Neural crest cell (in vitro differentiated cells): ENCODE measurements around the gene TNNT1. TPM values are rescaled to one million over a fixed set of nuclear protein-coding genes. Genes with fewer than 3 reads are reported as not detected.
"Not testable (repeated sequence)": the region's sequence is repeated elsewhere in the genome, so short reads cannot be mapped to it uniquely, and the experiment has no call there.

Source experiments
- DNase-seq: peaks from one replicate; pipeline ENCODE4 v3.0.0; 2021; ENCODE audit warnings: low read depth, mixed read lengths, low spot score
- H3K27ac Mint-ChIP-seq: one replicate; pipeline ENCODE4 v1.8.0; 2021; ENCODE audit warnings: mild to moderate bottlenecking, mixed read lengths; ENCODE audit not compliant: unreplicated experiment
- H3K27me3 Mint-ChIP-seq: 2 replicates; pipeline ENCODE4 v1.8.0; 2021; ENCODE audit warnings: low read depth, mild to moderate bottlenecking, mixed read lengths
- H3K36me3 Mint-ChIP-seq: 2 replicates; pipeline ENCODE4 v1.8.0; 2021; ENCODE audit warnings: low read depth, mild to moderate bottlenecking, mixed read lengths
- H3K4me1 Mint-ChIP-seq: 2 replicates; pipeline ENCODE4 v1.8.0; 2021; ENCODE audit warnings: mixed read lengths
- H3K4me3 Mint-ChIP-seq: one replicate; pipeline ENCODE4 v1.8.0; 2021; ENCODE audit warnings: mild to moderate bottlenecking, mixed read lengths
- H3K9me3 Mint-ChIP-seq: 2 replicates; pipeline ENCODE4 v1.8.0; 2021; ENCODE audit warnings: mixed read lengths
- CTCF ChIP-seq: fragments of 200-600 bp; sonication (generic); conservative IDR thresholded peaks from 2 replicates; pipeline ENCODE4 v1.5.0; 2021; ENCODE audit warnings: antibody characterized with exemption, mild to moderate bottlenecking
- total RNA-seq: library from RNA; stranded (reverse); gene quantifications from 2 replicates; pipeline ENCODE4 v1.2.1, GENCODE V29; 2021

Gene TNNT1
- total RNA-seq, 1 donor from 2014 or later = not detected

GRCh38 chr19:55113570-55114039 is 35.4 kb downstream of the TNNT1 start:
- DNase-seq = peak; percentile 65
- Mint-ChIP-seq H3K27me3 (peaks cover 3% of the 10 kb centered on the region), H3K27ac (peak overlapping the region; percentile 94), H3K4me1 (peaks cover 40% of the 10 kb centered on the region), H3K9me3 (no peaks in the 10 kb centered on the region), H3K36me3 (peaks cover 3% of the 10 kb centered on the region), H3K4me3 (peak overlapping the region; percentile 89)
- no peak for TF ChIP-seq CTCF

GRCh38 chr19:55112777-55113569 is 36.0 kb downstream of the TNNT1 start:
- H3K27ac Mint-ChIP-seq = peak overlapping the region; percentile 94
- H3K4me1 Mint-ChIP-seq = peaks cover 36% of the 10 kb centered on the region
- H3K36me3 Mint-ChIP-seq = peaks cover 4% of the 10 kb centered on the region
- peaks cover 3% of the 10 kb centered on the region for H3K27me3 Mint-ChIP-seq
- H3K4me3 Mint-ChIP-seq = peak overlapping the region; percentile 89
- H3K9me3 Mint-ChIP-seq = no peaks in the 10 kb centered on the region
- no peak for TF ChIP-seq CTCF
- no peak for DNase-seq

GRCh38 chr19:55112246-55112776 is 36.7 kb downstream of the TNNT1 start:
- Mint-ChIP-seq H3K27me3 (no peaks in the 10 kb centered on the region), H3K9me3 (no peaks in the 10 kb centered on the region), H3K4me1 (peaks cover 31% of the 10 kb centered on the region), H3K4me3 (no peak overlapping the region), H3K36me3 (peaks cover 4% of the 10 kb centered on the region), H3K27ac (no peak overlapping the region)
- DNase-seq = no peak
- no peak for TF ChIP-seq CTCF

DNA sequence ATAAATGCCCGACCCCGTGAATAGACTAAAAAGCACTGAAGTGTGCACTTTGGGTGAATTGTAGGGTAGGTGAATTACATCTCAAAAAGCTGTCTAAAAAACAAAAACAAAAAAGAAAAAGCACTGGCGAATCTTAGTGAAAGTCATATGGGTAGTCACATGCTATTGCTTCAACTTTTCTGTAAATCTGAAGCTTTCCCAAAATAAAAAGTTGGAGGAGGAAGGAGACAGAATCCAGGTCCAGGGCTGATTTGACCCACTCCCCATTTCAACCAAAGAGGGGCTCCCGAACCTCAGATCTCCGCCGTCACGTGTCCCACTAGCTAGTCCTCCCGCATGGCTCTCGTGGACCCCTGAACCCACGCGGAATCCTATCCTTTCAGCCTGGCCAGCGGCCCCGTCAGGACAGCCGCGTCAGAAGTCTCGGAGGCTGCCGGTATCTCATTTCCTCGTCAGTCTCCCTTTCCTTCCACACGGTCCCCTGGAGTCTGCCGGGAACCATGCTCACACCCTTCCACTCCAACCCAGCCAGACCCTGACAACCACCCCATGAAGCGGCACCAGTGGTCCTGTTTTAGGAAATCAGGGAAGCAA is 37.7 kb downstream of the TNNT1 start:
- H3K27me3 Mint-ChIP-seq = no peaks in the 10 kb centered on the region
- H3K9me3 Mint-ChIP-seq = no peaks in the 10 kb centered on the region
- no peak for DNase-seq
- H3K36me3 Mint-ChIP-seq = peaks cover 4% of the 10 kb centered on the region
- no peak overlapping the region for H3K4me3 Mint-ChIP-seq
- TF ChIP-seq CTCF = no peak
- peaks cover 25% of the 10 kb centered on the region for H3K4me1 Mint-ChIP-seq
- no peak overlapping the region for H3K27ac Mint-ChIP-seq

GRCh38 chr19:55109527-55110291 is 39.3 kb downstream of the TNNT1 start:
- peaks cover 10% of the 10 kb centered on the region for H3K4me1 Mint-ChIP-seq
- no peak for DNase-seq
- peak overlapping the region; percentile 31 for H3K4me3 Mint-ChIP-seq
- no peaks in the 10 kb centered on the region for H3K9me3 Mint-ChIP-seq
- peaks cover 8% of the 10 kb centered on the region for H3K36me3 Mint-ChIP-seq
- TF ChIP-seq CTCF = no peak
- H3K27me3 Mint-ChIP-seq = no peaks in the 10 kb centered on the region
- peak overlapping the region; percentile 93 for H3K27ac Mint-ChIP-seq

GRCh38 chr19:55107252-55107651 is 41.8 kb downstream of the TNNT1 start:
- H3K4me3 Mint-ChIP-seq, DNase-seq, H3K9me3 Mint-ChIP-seq, H3K27ac Mint-ChIP-seq, H3K4me1 Mint-ChIP-seq, H3K27me3 Mint-ChIP-seq: not testable (repeated sequence)
- H3K36me3 Mint-ChIP-seq = peaks cover 16% of the 10 kb centered on the region
